Measurements from ENCODE around the gene PI4KA.

Gene PI4KA

DNA sequence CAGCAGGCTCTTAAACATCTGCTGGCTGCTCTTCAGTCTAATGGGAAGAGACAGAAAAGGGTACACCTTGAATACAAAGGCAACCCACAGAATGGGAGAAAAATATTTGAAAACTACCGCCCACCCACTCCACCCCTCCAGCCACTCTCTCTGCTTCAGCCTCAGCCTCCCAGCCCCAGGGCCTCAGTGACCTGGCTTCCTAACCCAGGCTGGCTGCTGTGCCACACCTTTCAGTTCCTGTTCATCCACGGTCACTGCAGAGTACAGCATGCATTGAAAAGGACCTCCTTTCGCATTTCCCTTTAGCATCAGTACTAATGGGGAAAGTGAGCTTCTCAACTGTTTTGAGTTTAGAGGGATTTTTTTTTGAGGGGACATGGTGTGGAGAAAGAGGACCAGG, 113.5 kb downstream of the PI4KA start:
- TF ChIP-seq ZBTB7A (IDR thresholded peaks at IDR 0.05; ENCODE audit: low read depth) (no peak), EGR1 (IDR thresholded peaks at IDR 0.05) (no peak), CEBPB (IDR thresholded peaks at IDR 0.05) (no peak), CREB1 (IDR thresholded peaks at IDR 0.05; ENCODE audit: low read depth) (no peak), TEAD4 (IDR thresholded peaks at IDR 0.05) (no peak), FOXM1 (IDR thresholded peaks at IDR 0.05; ENCODE audit: borderline replicate concordance, low read depth) (no peak), TAF1 (IDR thresholded peaks at IDR 0.05; ENCODE audit: low read depth) (no peak), TCF12 (IDR thresholded peaks at IDR 0.05; ENCODE audit: low read depth) (no peak), NFIC (IDR thresholded peaks at IDR 0.05) (no peak), RAD21 (IDR thresholded peaks at IDR 0.05; ENCODE audit: low read depth) (no peak)
- TF ChIP-seq, protein P1, sequence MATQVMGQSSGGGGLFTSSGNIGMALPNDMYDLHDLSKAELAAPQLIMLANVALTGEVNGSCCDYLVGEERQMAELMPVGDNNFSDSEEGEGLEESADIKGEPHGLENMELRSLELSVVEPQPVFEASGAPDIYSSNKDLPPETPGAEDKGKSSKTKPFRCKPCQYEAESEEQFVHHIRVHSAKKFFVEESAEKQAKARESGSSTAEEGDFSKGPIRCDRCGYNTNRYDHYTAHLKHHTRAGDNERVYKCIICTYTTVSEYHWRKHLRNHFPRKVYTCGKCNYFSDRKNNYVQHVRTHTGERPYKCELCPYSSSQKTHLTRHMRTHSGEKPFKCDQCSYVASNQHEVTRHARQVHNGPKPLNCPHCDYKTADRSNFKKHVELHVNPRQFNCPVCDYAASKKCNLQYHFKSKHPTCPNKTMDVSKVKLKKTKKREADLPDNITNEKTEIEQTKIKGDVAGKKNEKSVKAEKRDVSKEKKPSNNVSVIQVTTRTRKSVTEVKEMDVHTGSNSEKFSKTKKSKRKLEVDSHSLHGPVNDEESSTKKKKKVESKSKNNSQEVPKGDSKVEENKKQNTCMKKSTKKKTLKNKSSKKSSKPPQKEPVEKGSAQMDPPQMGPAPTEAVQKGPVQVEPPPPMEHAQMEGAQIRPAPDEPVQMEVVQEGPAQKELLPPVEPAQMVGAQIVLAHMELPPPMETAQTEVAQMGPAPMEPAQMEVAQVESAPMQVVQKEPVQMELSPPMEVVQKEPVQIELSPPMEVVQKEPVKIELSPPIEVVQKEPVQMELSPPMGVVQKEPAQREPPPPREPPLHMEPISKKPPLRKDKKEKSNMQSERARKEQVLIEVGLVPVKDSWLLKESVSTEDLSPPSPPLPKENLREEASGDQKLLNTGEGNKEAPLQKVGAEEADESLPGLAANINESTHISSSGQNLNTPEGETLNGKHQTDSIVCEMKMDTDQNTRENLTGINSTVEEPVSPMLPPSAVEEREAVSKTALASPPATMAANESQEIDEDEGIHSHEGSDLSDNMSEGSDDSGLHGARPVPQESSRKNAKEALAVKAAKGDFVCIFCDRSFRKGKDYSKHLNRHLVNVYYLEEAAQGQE (IDR thresholded peaks at IDR 0.05; ENCODE audit: low read depth), result no peak
- TF ChIP-seq, protein P2, sequence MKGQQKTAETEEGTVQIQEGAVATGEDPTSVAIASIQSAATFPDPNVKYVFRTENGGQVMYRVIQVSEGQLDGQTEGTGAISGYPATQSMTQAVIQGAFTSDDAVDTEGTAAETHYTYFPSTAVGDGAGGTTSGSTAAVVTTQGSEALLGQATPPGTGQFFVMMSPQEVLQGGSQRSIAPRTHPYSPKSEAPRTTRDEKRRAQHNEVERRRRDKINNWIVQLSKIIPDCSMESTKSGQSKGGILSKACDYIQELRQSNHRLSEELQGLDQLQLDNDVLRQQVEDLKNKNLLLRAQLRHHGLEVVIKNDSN (IDR thresholded peaks at IDR 0.05), result no peak

DNA sequence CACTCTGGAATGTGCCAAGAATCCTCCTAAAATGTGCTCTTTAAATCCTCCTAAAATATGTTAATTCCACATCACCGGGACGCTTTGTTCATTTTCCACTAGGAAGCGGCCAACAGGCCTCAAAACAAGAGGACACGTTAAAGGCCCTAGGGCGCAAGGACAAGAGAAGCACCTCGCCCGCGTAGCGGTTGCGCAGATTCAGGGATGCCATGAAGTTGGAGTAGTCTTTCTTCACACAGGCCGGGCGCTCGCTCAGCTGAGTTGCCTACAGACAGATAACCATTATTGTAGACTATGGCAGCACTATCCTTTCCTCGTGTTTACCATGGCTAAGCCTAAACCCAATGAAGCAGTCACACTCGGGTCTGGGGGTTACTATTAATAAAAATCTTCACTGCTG, 114.2 kb downstream of the PI4KA start:
- TF ChIP-seq, protein P1 (IDR thresholded peaks at IDR 0.05; ENCODE audit: low read depth), result no peak
- no peak for TF ChIP-seq EGR1 (IDR thresholded peaks at IDR 0.05)
- TF ChIP-seq, protein P3, sequence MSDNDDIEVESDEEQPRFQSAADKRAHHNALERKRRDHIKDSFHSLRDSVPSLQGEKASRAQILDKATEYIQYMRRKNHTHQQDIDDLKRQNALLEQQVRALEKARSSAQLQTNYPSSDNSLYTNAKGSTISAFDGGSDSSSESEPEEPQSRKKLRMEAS (IDR thresholded peaks at IDR 0.05), result no peak
- no peak for TF ChIP-seq TEAD4 (IDR thresholded peaks at IDR 0.05)
- TF ChIP-seq EP300 (IDR thresholded peaks at IDR 0.05; ENCODE audit: borderline replicate concordance), result no peak

DNA sequence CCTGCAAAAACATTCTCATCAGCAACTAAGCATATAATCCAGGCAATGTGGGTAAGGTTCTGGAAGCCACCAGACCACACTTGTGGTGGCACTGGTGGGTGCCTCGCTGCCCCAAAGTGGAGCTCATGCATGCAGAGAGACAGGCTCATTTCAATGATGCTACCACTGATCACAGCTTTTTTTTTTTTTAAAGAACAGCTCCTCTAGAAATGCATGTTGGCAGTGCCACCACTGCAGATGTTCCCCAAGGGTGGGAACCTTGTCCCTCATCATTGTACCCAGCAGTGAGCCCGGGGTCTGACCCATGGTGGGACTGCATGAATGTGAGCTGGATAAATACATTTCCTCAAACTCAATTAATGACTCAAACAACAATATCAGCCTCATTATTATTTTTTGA, 115.8 kb downstream of the PI4KA start:
- TF ChIP-seq TEAD4 (IDR thresholded peaks at IDR 0.05) (no peak), NFIC (IDR thresholded peaks at IDR 0.05) (no peak), FOXM1 (IDR thresholded peaks at IDR 0.05; ENCODE audit: borderline replicate concordance, low read depth) (no peak)
- TF ChIP-seq, protein P3 (IDR thresholded peaks at IDR 0.05), result no peak
- TF ChIP-seq, protein P1 (IDR thresholded peaks at IDR 0.05; ENCODE audit: low read depth), result no peak

DNA sequence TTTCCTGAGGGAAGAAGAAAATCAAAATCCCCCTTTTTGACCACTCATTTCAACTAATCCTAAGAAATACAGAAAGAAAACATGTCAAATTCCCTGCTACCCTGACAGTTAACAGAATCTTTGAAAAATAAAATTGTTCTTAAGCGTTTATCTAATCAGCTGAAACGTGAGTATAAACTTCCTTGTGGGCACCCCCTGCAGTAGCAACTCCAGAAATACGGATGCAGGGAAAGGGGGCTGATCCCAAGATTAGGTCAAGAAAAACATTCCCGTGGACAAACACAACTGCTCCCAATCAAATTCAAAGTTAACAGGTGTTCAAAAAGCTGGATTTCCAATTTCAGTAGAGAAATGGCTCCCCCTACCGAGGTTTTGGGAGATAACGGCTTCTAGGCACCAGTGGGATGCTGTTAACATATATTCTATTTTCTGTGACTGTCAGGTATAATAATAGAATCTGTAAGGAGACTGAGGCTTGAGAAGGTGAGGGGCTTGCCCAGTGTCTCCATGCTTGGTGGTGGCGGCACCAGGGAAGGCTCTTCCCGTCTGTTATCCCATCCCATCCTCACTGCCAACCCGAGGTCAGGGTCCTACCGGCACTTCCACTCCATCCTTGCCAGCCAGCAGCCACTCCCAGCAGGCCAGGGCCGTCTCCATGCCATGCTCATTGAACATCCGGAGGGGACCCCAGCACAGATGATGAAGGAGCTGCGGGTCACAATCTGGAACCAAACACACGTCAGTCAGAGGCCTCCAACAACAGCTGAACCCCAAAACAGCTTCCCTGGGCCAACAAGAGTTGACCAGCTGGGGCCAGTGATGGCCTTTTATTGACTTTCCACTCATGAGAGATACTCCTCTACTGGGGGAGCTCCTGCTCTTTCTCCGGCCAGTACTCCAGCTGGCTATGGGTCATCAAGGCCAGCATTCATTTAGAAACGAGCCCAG, 116.7 kb downstream of the PI4KA start:
- peak; percentile 79 for TF ChIP-seq RAD21 (IDR thresholded peaks at IDR 0.05; ENCODE audit: low read depth)
- TF ChIP-seq CEBPB (IDR thresholded peaks at IDR 0.05), result no peak

DNA sequence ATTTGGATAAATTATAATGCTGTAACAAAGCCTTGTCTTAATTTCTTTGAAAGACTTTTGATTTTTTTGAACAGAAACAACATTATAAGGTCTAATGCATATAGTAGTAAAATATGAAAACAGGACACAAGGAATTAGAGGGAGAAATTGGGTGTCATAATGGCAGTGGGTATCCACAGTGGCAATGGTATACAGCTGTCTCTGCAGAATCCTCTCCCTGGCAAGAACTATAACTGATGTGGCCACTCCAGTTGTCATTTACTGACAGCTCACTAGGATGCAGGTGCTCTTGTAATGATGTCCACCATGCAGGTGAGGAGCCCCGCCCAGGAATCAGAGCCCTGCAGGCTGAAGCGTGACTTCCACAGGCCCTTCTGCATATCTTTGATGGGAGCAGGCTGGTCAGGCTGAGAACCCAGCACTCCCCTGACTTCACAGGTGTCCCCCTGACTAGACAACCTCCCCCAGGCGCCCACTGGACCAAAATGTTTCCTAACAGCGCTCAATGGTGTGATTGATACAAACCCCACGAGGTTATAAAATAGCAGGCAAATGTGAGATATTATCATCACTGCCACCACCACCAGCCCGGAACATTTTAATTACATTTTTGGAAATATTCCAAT, 117.5 kb downstream of the PI4KA start:
- TF ChIP-seq ZBTB7A (IDR thresholded peaks at IDR 0.05; ENCODE audit: low read depth) (no peak), TEAD4 (IDR thresholded peaks at IDR 0.05) (no peak), EP300 (IDR thresholded peaks at IDR 0.05; ENCODE audit: borderline replicate concordance) (no peak), CEBPB (IDR thresholded peaks at IDR 0.05) (no peak), TAF1 (IDR thresholded peaks at IDR 0.05; ENCODE audit: low read depth) (no peak), FOXM1 (IDR thresholded peaks at IDR 0.05; ENCODE audit: borderline replicate concordance, low read depth) (no peak), EGR1 (IDR thresholded peaks at IDR 0.05) (no peak), NFIC (IDR thresholded peaks at IDR 0.05) (no peak), TCF12 (IDR thresholded peaks at IDR 0.05; ENCODE audit: low read depth) (no peak), RAD21 (IDR thresholded peaks at IDR 0.05; ENCODE audit: low read depth) (no peak)
- TF ChIP-seq, protein P2 (IDR thresholded peaks at IDR 0.05), result no peak
- TF ChIP-seq, protein P3 (IDR thresholded peaks at IDR 0.05), result no peak
